MCF 10A (cell line): ENCODE results near the gene TGFBR1. TPM values are rescaled to one million over a fixed set of nuclear protein-coding genes. Genes with fewer than 3 reads are reported as not detected.

Source experiments
- BruUV-seq: library from RNA; stranded (reverse); fragments of 400-500 nt; replicated peaks from 2 replicates; lab custom pipeline; 2021; lab: Mats Ljungman, UMichigan
- CTCF ChIA-PET: fragments of 300-600 bp; sonication (Branson Sonifier 250); formaldehyde crosslinking; extraction: SDS; loops from one replicate; lab custom pipeline; 2021; ENCODE audit warnings: antibody characterized with exemption, inconsistent platforms; lab: Yijun Ruan, JAX
- POLR2A ChIA-PET: fragments of 300-600, 350-650 bp; sonication (Branson Sonifier 250); formaldehyde crosslinking; extraction: SDS; loops from one replicate; lab custom pipeline; 2020; ENCODE audit warnings: antibody characterized with exemption, inconsistent platforms; lab: Yijun Ruan, JAX
- DNase-seq: peaks from one replicate; pipeline ENCODE4 v3.0.0-alpha.2; 2018; ENCODE audit not compliant: unreplicated experiment
- H3K27ac Mint-ChIP-seq: one replicate; pipeline ENCODE4 v1.8.0; 2022; ENCODE audit warnings: mild to moderate bottlenecking, low read depth, mixed read lengths; ENCODE audit not compliant: unreplicated experiment
- H3K27me3 Mint-ChIP-seq: one replicate; pipeline ENCODE4 v1.8.0; 2022; ENCODE audit warnings: mixed read lengths; ENCODE audit not compliant: insufficient read depth, unreplicated experiment
- H3K36me3 Mint-ChIP-seq: one replicate; pipeline ENCODE4 v1.8.0; 2022; ENCODE audit warnings: mild to moderate bottlenecking, moderate library complexity, mixed read lengths; ENCODE audit not compliant: insufficient read depth, unreplicated experiment
- H3K4me1 Mint-ChIP-seq: one replicate; pipeline ENCODE4 v1.8.0; 2022; ENCODE audit warnings: mixed read lengths; ENCODE audit not compliant: insufficient read depth, unreplicated experiment
- H3K4me3 Mint-ChIP-seq: one replicate; pipeline ENCODE4 v1.8.0; 2022; ENCODE audit warnings: mild to moderate bottlenecking, moderate library complexity, mixed read lengths; ENCODE audit not compliant: unreplicated experiment
- H3K9me3 Mint-ChIP-seq: one replicate; pipeline ENCODE4 v1.8.0; 2022; ENCODE audit warnings: mixed read lengths; ENCODE audit not compliant: unreplicated experiment
- intact Hi-C: fragments of 100-400 bp; cut with micrococcal nuclease; formaldehyde crosslinking; loops from 2 replicates; pipeline ENCODE4 v1.14.1; 2022
- total RNA-seq: library from RNA; stranded (reverse); gene quantifications from 2 replicates; pipeline ENCODE4 v1.2.3, GENCODE V29; 2022
- TF ChIP-seq, protein P1 (sequence below): fragments of 200-600 bp; IDR thresholded peaks from one replicate; pipeline ENCODE4 v1.8.0; 2022; ENCODE audit warnings: antibody characterized with exemption, mild to moderate bottlenecking; ENCODE audit not compliant: unreplicated experiment

The TGFBR1 gene
- total RNA-seq, 1 experiment from 2014 or later = 27.6 TPM

DNA sequence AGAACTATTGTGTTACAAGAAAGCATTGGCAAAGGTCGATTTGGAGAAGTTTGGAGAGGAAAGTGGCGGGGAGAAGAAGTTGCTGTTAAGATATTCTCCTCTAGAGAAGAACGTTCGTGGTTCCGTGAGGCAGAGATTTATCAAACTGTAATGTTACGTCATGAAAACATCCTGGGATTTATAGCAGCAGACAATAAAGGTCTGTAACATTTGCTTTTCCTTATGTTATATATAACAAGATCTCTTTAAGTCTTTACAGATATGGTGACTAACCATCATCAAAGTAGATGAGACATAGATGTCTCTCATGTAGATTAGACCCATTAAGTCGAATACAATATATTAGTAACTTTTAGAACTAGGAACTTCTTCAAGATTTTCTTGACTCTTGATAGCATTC, 33.0 kb downstream of the TGFBR1 start:
- BruUV-seq = no TSS peak
- intact Hi-C loops = no loop called here
- Mint-ChIP-seq H3K27me3 (no peaks in the 10 kb centered on the region), H3K9me3 (no peaks in the 10 kb centered on the region), H3K4me3 (no peak overlapping the region), H3K4me1 (peaks cover 5% of the 10 kb centered on the region), H3K36me3 (no peaks in the 10 kb centered on the region), H3K27ac (no peak overlapping the region)
- DNase-seq = no peak
- TF ChIP-seq, protein P1, sequence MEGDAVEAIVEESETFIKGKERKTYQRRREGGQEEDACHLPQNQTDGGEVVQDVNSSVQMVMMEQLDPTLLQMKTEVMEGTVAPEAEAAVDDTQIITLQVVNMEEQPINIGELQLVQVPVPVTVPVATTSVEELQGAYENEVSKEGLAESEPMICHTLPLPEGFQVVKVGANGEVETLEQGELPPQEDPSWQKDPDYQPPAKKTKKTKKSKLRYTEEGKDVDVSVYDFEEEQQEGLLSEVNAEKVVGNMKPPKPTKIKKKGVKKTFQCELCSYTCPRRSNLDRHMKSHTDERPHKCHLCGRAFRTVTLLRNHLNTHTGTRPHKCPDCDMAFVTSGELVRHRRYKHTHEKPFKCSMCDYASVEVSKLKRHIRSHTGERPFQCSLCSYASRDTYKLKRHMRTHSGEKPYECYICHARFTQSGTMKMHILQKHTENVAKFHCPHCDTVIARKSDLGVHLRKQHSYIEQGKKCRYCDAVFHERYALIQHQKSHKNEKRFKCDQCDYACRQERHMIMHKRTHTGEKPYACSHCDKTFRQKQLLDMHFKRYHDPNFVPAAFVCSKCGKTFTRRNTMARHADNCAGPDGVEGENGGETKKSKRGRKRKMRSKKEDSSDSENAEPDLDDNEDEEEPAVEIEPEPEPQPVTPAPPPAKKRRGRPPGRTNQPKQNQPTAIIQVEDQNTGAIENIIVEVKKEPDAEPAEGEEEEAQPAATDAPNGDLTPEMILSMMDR = no peak
- ChIA-PET POLR2A (interaction anchor here (1.2 to 2.0 kb wide), 2 partner anchors 9 to 34 kb away, joined by 4 to 5 read pairs; no protein-coding TSS in a partner anchor), CTCF (interaction anchor here (0.6 to 9.1 kb wide), 5 partner anchors 11 to 364 kb away, joined by 4 to 225 read pairs (median 6); no protein-coding TSS in a partner anchor)

DNA sequence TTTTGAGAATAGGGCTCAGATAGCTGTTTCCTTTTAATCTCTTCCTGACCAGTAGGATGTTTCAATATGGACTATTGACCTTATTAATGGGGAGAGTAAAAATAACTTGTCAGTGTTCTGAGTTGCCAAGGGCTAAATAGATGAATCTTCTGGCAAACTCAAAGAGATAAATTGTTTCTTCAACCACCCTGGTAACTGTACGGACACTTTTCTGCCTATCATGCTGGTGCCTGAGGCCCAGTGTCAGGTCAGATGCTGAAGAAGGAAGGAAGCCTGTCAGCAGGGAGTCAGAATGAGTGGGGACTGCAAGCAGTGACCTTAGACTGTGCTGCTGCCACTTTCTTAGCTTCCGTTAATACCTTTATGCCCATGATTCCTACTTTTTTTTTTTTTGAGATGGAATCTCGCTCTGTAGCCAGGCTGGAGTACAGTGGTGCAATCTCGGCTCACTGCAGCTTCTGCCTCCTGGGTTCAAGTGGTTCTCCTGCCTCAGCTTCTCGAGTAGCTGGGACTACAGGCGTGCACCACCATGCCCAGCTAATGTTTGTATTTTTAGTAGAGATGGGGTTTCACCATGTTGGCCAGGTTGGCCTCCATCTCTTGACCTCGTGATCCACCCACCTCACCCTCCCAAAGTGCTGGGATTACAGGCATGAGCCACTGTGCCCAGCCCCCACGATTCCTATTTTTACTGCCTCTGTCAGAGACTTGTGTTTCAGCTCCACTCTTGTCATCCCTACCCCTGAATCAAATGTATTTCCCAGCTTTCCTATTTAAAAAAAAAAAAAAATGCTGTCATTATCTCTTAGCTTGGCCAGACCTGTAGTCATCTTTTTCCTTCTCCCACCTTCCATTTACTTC, 33.7 kb downstream of the TGFBR1 start:
- H3K27ac Mint-ChIP-seq = no peak overlapping the region
- H3K9me3 Mint-ChIP-seq = no peaks in the 10 kb centered on the region
- TF ChIP-seq, protein P1 = no peak
- H3K4me3 Mint-ChIP-seq = no peak overlapping the region
- DNase-seq = no peak
- CTCF ChIA-PET = interaction anchor here (0.5 to 9.1 kb wide), 11 partner anchors 10 to 823 kb away, joined by 3 to 225 read pairs (median 5); no protein-coding TSS in a partner anchor
- no peaks in the 10 kb centered on the region for H3K27me3 Mint-ChIP-seq
- no TSS peak for BruUV-seq
- no peaks in the 10 kb centered on the region for H3K36me3 Mint-ChIP-seq
- peaks cover 5% of the 10 kb centered on the region for H3K4me1 Mint-ChIP-seq
- POLR2A ChIA-PET = interaction anchor here (0.5 to 2.0 kb wide), 4 partner anchors 8 to 344 kb away, joined by 3 to 5 read pairs (median 4); no protein-coding TSS in a partner anchor
- intact Hi-C loops = no loop called here

DNA sequence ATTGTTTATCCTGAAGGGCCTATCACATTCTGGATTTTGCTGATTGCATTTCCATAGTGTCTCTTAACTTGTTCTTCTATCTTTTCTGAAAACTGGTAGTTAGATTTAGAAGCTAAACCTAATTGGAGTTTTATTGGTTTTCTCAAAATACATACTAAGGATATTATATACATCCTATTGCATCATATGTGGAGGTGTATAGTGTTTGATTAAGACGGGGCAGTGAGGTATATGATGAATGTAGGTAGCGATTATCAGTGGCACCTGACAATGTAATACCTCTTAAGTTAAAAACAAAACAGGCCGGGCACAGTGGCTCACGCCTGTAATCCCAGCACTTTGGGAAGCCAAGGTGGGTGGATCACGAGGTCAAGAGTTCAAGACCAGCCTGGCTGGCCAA, 35.0 kb downstream of the TGFBR1 start:
- no peaks in the 10 kb centered on the region for H3K27me3 Mint-ChIP-seq
- H3K9me3 Mint-ChIP-seq = no peaks in the 10 kb centered on the region
- ChIA-PET POLR2A (interaction anchor here (0.7 to 1.1 kb wide), 4 partner anchors 11 to 140 kb away, joined by 3 to 4 read pairs (median 3); no protein-coding TSS in a partner anchor), CTCF (interaction anchor here (0.6 to 9.1 kb wide), 17 partner anchors 9 to 946 kb away, joined by 3 to 225 read pairs (median 5); no protein-coding TSS in a partner anchor)
- TF ChIP-seq, protein P1 = no peak
- intact Hi-C loops = loop anchor here (1.0 to 2.0 kb wide), 4 partner anchors 140 to 292 kb away; no protein-coding TSS in a partner anchor
- no peak for DNase-seq
- H3K27ac Mint-ChIP-seq = no peak overlapping the region
- H3K4me1 Mint-ChIP-seq = peaks cover 5% of the 10 kb centered on the region
- H3K4me3 Mint-ChIP-seq = no peak overlapping the region
- peaks cover 6% of the 10 kb centered on the region for H3K36me3 Mint-ChIP-seq
- no TSS peak for BruUV-seq
